Midbrain (tissue), 1 donor: ENCODE data around the gene DENND10.
"Not testable (repeated sequence)": the region's sequence is repeated elsewhere in the genome, so short reads cannot be mapped to it uniquely, and the experiment has no call there.

Source experiments
- DNase-seq: peaks from one replicate; lab custom pipeline; 2025; lab: John Stamatoyannopoulos, UW

The DENND10 gene

DNA sequence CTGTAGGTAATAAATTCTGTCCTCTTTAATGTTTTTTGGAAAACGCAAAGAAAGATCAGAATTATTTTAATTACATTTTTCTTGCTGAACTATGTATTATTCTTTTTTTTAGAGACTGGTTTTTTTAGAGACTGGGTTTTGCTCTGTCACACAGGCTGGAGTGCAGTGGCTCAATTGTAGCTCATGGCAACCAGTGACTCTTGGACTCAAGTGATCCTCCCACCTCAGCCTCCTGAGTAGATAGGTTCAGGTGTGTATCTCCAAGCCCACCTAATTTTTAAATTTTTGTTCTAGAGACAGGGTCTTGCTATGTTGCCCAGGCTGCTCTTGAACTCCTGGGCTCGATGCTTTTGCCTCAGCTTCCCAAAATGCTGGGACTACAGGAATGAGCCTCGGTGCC lies 5.3 kb upstream of the DENND10 start:
- no peak for DNase-seq

DNA sequence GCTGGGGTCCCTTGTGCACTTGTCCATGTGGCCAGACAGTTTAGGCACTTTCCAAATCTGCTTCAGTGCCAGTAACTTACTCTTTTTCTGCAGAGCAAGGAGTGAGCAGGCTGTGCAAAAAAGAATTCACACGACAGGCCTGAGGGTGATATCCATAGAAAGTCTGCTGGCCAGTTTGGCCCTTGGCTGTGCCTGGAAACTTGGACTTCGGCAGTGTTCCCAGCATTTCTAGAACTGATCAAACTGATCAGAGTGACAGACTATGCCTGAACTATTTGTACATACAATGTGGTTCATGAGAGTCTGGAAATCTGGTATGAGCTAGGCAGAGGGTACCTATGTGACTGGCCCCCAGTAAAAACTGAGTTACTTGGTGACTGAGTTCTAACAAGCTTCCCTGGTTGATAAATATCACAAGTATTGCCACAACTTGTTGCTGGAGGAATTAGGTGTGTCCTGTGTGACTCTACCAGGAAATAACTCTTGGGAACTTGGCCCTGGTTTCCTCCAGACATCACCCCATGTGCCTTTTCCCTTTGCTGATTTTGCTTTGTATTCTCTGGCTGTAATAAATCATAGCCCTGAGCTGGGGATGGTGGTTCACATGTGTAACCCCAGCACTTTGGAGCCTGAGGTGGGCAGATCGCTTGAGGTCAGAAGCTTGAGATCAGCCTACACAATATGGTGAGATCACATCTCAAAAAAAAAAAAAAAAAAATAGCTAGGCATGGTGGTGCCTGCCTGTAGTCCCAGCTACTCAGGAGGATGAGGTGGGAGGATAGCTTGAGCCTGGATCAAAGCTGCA lies 3.3 kb upstream of the DENND10 start:
- DNase-seq, result no peak

- no peak for DNase-seq
Measured at GRCh38 chr10:119101366-119102098, 2.4 kb upstream of the DENND10 start.

DNA sequence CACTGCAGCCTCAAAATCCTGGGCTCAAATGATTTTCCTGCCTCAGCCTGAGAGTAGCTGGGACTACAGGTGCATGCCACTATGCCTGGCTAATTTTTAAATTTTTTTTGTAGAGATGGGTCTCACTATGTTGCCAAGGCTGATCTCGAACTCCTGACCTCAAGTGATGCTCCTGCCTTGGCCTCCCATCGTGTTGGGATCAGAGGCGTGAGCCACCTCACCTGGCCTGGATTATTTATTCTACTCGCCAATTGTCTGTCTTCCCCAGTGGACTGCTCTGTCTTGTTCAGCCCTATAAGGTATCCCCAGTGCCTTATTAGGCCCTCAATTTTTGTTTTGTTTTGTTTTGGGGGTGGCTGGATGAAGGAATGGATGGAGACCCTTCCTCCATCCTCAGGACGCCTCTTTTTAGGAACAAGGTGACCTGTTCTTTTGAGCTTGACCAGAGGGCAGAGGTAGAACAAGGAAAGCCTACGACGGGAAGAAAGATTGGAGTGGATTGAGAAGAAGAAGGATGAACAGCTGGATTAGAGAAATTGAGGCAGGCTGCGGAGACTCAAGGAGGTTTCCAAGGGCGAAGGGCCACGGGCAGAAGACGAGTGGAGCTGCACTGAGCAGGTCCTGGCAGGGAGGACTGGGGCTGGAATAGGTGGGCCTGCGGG lies 541 bp upstream of the DENND10 start:
- no peak for DNase-seq

DNA sequence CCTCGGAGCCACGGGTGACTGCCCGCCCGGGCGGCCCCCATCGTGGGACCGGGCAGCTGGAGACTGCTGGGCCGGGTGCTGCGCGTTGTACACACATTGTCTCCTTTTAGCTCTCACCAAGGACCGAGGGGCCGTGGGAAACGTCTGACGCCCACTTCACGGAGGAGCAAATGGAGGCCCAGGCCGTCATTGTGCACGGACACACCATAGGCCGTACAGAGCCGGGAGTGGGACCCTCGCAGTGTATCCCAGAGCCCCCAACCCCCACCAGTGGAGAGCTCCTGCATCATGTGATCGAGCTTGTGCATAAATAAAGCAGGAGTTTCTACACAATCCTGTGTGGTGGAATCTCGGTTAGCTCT lies 722 bp downstream of the DENND10 start:
- peak; percentile 19 for DNase-seq

DNA sequence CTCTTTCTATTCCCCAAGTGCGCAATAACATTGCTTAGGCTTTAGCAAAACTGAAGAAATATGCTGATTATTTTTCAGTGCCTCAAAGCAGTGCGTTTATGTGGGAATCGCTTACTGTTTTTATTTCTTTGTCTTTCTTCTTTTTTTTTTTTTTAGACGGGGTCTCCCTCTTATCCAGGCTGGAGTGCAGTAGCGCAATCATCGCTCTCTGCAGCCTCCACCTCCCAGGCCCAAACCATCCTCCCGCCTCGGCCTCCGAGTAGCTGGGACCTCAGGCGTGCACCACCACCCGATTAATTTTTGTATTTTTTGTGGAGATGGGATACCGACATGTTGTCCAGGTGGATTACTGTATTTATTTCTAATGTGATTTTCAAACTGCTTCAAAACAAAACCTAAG lies 1.2 kb downstream of the DENND10 start:
- DNase-seq, result no peak

DNA sequence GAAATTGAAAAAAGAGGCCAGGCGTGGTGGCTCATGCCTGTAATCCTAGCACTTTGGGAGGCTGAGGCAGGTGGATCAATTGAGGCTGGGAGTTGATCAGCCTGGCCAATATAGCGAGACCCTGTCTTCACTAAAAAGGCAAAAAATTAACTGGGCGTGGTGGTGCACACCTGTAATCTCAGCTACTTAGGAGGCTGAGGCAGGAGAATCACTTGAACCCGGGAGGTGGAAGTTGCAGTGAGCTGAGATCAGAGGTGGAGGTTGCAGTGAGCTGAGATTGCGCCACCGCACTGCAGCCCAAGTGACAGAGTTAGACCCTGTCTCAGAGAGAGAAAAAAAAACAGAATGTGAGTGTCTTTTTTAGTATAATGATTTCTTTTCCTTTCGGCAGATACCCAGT lies 2.0 kb downstream of the DENND10 start:
- not testable (repeated sequence) for DNase-seq

DNA sequence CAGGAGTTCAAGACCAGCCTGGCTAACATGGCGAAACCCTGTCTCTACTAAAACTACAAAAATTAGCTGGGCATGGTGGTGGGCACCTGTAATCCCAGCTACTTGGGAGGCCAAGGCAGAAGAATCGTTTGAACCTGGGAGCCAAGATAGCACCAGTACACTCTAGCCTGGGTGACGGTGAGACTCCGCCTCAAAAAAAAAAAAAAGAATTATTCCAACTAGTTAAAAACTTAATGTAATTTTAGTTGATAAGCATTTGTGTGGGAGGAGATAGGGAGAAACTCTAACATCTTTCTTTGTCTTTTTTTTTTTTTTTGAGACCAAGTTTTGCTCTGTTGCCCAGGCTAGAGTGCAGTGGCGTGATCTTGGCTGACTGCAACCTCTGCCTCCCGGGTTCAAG lies 3.2 kb downstream of the DENND10 start:
- DNase-seq, result not testable (repeated sequence)

- DNase-seq, result not testable (repeated sequence)
Measured at GRCh38 chr10:119107771-119108170, 3.9 kb downstream of the DENND10 start.

DNA sequence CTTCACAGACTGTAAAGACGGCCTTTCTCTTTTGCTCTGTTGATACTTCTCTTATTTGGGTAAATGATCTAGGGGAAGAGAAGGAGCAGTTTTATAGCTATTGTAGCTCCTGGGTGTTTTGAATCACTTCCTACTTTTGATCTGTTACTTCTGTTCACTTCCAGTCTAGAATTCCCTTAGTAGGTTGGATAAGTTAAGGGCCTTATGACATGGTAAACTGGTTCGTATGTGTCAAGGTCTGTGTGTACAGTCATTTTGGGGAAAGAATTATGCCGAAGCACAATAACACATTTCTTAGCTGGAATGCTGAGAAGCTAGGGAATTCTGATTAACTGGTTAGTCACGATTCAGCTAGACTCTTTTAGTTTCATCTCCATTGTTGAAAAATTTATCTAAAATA lies 8.1 kb downstream of the DENND10 start:
- no peak for DNase-seq

DNA sequence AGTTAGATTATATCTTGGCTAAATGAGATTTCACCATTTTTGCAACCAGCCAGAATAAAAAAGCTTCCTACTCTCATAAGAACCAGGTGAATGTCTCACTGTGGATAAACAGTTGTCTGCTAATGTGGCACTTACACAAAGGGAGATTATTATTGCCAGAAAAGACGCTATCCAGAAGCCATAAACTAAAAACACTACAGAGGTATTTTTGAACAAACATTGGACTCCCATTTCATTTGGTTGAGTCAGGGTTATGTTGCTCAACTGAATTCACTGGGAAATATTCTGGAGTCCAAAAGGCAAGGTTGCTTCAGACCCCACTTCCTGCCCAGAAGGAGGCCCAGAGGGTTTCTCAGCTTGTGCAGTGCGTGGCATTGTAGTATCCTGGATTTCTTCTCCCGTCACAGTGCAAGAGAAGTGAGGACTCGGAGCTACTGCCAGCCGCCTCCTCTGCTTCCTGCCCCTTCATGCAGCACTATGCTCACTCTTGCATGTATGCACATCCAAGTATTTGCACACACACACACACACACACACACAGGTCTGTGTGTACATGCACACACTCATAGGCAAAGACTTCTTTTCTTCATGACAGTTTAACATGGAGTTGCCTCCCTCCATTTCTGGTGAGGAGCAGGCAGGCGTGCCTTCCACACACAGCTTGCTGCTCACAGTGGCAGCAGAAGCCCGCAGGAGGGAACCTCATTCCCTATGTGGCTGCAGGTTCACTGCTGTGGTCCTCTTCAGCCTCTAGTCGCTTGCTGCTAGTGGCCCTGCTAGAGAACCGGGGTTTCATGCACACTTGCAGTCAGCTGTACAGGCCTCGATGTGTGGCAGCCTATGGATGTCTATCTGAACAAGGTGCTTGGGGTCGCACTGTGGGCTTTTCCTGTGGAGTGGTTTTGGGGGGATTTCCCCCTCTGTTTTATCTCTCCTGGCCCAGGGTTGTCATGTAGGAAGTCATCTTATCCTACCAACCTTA lies 10.1 kb downstream of the DENND10 start:
- no peak for DNase-seq

DNA sequence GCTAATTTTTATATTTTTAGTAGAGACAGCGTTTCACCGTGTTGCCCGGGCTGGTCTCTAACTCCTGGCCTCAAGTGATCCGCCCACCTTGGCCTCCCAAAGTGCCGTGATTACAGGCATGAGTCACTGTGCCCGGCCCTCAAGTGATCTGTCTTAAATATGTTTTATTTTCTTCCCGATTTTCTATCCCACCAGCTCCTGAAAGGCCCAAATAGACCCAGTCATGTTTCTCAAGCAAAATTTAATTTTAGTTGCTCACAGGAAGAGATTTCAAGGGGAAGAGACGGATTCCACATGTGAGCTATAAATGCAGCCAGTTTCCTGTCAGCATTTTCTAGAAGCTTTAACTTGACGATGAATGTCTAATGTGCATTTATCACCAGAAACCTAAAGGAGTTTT lies 12.0 kb downstream of the DENND10 start:
- no peak for DNase-seq

DNA sequence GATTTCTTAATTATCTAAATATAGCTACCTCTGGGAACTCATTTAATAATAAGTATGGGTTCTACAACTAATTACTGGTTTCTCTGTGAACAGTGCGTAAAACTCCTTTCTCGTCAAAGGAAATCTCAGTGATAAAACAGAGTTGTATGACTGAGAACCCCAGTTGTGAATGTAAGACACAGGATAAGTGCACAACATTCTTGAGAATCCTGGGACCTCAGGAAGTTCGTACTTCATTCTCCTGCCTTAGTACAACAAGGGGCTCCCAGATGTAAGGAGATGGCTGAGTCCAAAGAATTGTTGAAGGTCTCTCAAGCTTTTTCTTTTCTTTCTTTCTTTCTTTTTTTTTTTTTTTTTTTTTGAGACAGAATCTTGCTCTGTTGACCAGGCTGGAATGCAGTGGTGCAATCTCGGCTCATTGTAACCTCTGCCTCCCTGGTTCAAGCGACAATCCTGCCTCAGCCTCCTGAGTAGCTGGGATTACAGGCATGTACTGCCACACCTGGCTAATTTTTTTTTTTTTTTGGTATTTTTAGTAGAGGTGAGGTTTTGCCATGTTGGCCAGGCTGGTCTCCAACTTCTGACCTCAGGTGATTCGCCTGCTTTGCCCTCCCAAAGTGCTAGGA lies 12.5 kb downstream of the DENND10 start:
- no peak for DNase-seq

GRCh38 chr10:119118231-119118630 lies 14.3 kb downstream of the DENND10 start:
- no peak for DNase-seq

- no peak for DNase-seq
Measured at GRCh38 chr10:119119400-119119799, 15.5 kb downstream of the DENND10 start.

GRCh38 chr10:119120413-119120867 lies 16.5 kb downstream of the DENND10 start:
- no peak for DNase-seq

GRCh38 chr10:119120875-119121274 lies 17.0 kb downstream of the DENND10 start:
- no peak for DNase-seq

DNA sequence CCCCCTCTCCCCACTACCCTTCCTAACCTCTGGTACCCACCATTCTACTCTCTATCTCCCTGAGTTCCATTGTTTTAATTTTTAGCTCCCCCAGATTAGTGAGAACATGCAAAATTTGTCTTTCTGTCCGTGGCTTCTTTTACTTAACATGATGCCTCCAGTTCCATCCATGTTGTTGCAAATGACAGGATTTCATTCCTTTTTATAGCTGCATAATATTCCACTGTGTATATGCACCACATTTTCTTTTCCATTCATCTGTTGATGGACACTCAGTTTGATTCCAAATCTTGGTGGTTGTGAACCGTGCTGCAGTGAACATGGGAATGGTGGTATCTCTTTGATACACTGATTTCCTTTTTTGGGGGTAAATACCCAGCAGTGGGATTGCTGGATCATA lies 22.0 kb downstream of the DENND10 start:
- no peak for DNase-seq

GRCh38 chr10:119129721-119130120 lies 25.8 kb downstream of the DENND10 start:
- DNase-seq, result no peak

GRCh38 chr10:119131512-119132240 lies 27.8 kb downstream of the DENND10 start:
- DNase-seq, result peak; percentile 51
